Liver (tissue), 9 donors: ENCODE data around the gene SERPINA3. TPM values are rescaled to one million over a fixed set of nuclear protein-coding genes. Genes with fewer than 3 reads are reported as not detected.

Experiments
- DNase-seq: peaks from one replicate; pipeline ENCODE4 v3.0.0-alpha.2; 2017; ENCODE audit warnings: low spot score
- H3K27ac ChIP-seq, 2 donors: one replicate each; pipeline ENCODE4 v1.7.0; 2013; ENCODE audit warnings: inconsistent platforms in 2 of 2, low read length in 2 of 2, control low read depth in 1 of 2, low read depth in 1 of 2, mild to moderate bottlenecking in 1 of 2
- H3K27me3 ChIP-seq, 4 donors: one replicate each; pipeline versions ENCODE4 v1.6.1 to v1.7.0; 2013; ENCODE audit warnings: low read length in 3 of 4, inconsistent platforms in 1 of 4, mild to moderate bottlenecking in 1 of 4, moderate library complexity in 1 of 4; ENCODE audit not compliant: control insufficient read depth in 4 of 4, insufficient read depth in 4 of 4
- H3K36me3 ChIP-seq, 4 donors: one replicate each; pipeline versions ENCODE4 v1.6.1 to v1.7.0; 2013; ENCODE audit warnings: low read length in 3 of 4, mild to moderate bottlenecking in 3 of 4, low read depth in 1 of 4, moderate library complexity in 1 of 4; ENCODE audit not compliant: control insufficient read depth in 4 of 4, insufficient read depth in 3 of 4
- H3K4me1 ChIP-seq, 4 donors: one replicate each; pipeline versions ENCODE4 v1.6.1 to v1.7.0; 2013; ENCODE audit warnings: low read length in 3 of 4, mild to moderate bottlenecking in 3 of 4, moderate library complexity in 1 of 4; ENCODE audit not compliant: control insufficient read depth in 4 of 4, insufficient read depth in 4 of 4
- H3K4me3 ChIP-seq, 3 donors: one replicate each; pipeline versions ENCODE4 v1.6.1 to v1.7.0; 2013; ENCODE audit warnings: low read length in 3 of 3, control low read depth in 1 of 3, low read depth in 1 of 3, mild to moderate bottlenecking in 1 of 3
- H3K9ac ChIP-seq, 2 donors: one replicate each; pipeline ENCODE4 v1.7.0; 2013; ENCODE audit warnings: low read length in 2 of 2, mild to moderate bottlenecking in 2 of 2, moderate library complexity in 2 of 2, control low read depth in 1 of 2, low read depth in 1 of 2
- H3K9me3 ChIP-seq, 4 donors: one replicate each; pipeline versions ENCODE4 v1.6.1 to v1.7.0; 2013; ENCODE audit warnings: low read length in 3 of 4; ENCODE audit not compliant: control insufficient read depth in 4 of 4
- EGR1 ChIP-seq, 2 donors: IDR thresholded peaks; 2 replicates each; pipeline ENCODE4 v1.6.1; 2016 to 2018; ENCODE audit warnings: antibody characterized with exemption in 2 of 2, low read depth in 2 of 2
- FOXA1 ChIP-seq: IDR thresholded peaks from 2 replicates; pipeline ENCODE4 v1.6.1; 2016; ENCODE audit warnings: antibody characterized with exemption
- FOXA2 ChIP-seq: IDR thresholded peaks from 2 replicates; pipeline ENCODE4 v1.6.1; 2016; ENCODE audit warnings: antibody characterized with exemption
- HNF4A ChIP-seq, 2 donors: conservative IDR thresholded peaks; 2 replicates each; pipeline ENCODE4 v1.6.1; 2016; ENCODE audit warnings: antibody characterized with exemption in 2 of 2, mild to moderate bottlenecking in 2 of 2
- HNF4G ChIP-seq: IDR thresholded peaks from 2 replicates; pipeline ENCODE4 v1.6.1; 2016; ENCODE audit warnings: antibody characterized with exemption
- JUND ChIP-seq, 2 donors: IDR thresholded peaks; 2 replicates each; pipeline ENCODE4 v1.6.1; 2016; ENCODE audit warnings: antibody characterized with exemption in 2 of 2
- NR2F2 ChIP-seq: IDR thresholded peaks from 2 replicates; pipeline ENCODE4 v1.6.1; 2016; ENCODE audit warnings: antibody characterized with exemption
- RAD21 ChIP-seq, 2 donors: IDR thresholded peaks; 2 replicates each; pipeline ENCODE4 v1.6.1; 2016; ENCODE audit warnings: antibody characterized with exemption in 2 of 2, mild to moderate bottlenecking in 2 of 2
- RXRA ChIP-seq, 2 donors: IDR thresholded peaks; 2 replicates each; pipeline ENCODE4 v1.6.1; 2017 to 2018; ENCODE audit warnings: antibody characterized with exemption in 2 of 2, mild to moderate bottlenecking in 1 of 2
- SP1 ChIP-seq: IDR thresholded peaks from 2 replicates; pipeline ENCODE4 v1.6.1; 2018; ENCODE audit warnings: antibody characterized with exemption, mild to moderate bottlenecking
- TAF1 ChIP-seq: conservative IDR thresholded peaks from 2 replicates; pipeline ENCODE4 v1.6.1; 2016; ENCODE audit warnings: antibody characterized with exemption, mild to moderate bottlenecking
- WGBS: extraction: QIAGEN DNeasy Blood & Tissue Kit; methylation state at CpG from one replicate; pipeline ENCODE4 v1.1.7; 2013; 5-methylcytosine and 5-hydroxymethylcytosine counted together
- polyA plus RNA-seq, 2 donors: library from polyadenylated mRNA; stranded (reverse) in 1 of 2; unstranded in 1 of 2; fragments of 200-250 nt in 1 of 2; fragments of >200 nt in 1 of 2; fragmentation: Nextera tagmentation in 1 of 2; extraction: Ambion mirVana in 1 of 2; gene quantifications; one replicate each; pipeline versions ENCODE4 v1.2.1 to v1.2.3, GENCODE V29; 2013 to 2015
- total RNA-seq, 2 donors: library from RNA; depleted of rRNA; stranded (reverse); fragments of >200 nt; gene quantifications; one replicate each; pipeline ENCODE4 v1.2.3, GENCODE V29; 2014
- TF ChIP-seq, protein P1 (sequence below): IDR thresholded peaks from 2 replicates; pipeline ENCODE4 v1.6.1; 2016; ENCODE audit warnings: antibody characterized with exemption, mild to moderate bottlenecking
- TF ChIP-seq, protein P2 (sequence below): IDR thresholded peaks from 2 replicates; pipeline ENCODE4 v1.6.1; 2016; ENCODE audit warnings: antibody characterized with exemption
- donor health status: healthy.
- donor health status: healthy.
- donor health status: healthy.
- donor health status: healthy.
- donor health status: healthy.

The SERPINA3 gene
- total and polyA plus RNA-seq, 4 donors, result 2,087 to 17,984 (median 13,009) TPM

DNA sequence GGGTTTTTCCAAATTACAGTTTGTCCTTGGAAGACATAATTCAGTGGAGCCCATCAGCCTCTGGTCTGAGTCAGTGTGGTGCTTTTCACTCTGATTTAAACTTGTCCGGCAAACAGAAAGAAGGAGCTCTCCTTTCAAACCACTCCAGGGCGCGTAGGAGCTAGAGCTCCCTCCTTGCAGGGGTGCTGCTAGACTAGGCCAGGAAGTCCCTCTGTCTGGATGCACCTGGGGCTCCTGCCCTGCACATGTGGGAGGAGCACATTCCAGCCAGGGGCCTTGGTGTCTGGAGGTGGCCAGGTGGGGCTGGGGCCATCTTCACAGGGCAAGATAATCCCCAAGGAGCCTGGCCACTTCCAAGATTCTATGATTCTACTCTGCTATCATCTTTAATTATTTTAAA lies 3.1 kb downstream of the SERPINA3 start:
- no peak for DNase-seq
- peaks cover 6 to 74% (median 50%) of the 10 kb centered on the region in 4 donors for H3K36me3 ChIP-seq
- H3K27me3 ChIP-seq, result no peaks in the 10 kb centered on the region
- H3K4me3 ChIP-seq, result peak overlapping the region; percentile 60 to 99 (median 75)
- H3K27ac ChIP-seq, result no peak overlapping the region
- TF ChIP-seq, protein P1, sequence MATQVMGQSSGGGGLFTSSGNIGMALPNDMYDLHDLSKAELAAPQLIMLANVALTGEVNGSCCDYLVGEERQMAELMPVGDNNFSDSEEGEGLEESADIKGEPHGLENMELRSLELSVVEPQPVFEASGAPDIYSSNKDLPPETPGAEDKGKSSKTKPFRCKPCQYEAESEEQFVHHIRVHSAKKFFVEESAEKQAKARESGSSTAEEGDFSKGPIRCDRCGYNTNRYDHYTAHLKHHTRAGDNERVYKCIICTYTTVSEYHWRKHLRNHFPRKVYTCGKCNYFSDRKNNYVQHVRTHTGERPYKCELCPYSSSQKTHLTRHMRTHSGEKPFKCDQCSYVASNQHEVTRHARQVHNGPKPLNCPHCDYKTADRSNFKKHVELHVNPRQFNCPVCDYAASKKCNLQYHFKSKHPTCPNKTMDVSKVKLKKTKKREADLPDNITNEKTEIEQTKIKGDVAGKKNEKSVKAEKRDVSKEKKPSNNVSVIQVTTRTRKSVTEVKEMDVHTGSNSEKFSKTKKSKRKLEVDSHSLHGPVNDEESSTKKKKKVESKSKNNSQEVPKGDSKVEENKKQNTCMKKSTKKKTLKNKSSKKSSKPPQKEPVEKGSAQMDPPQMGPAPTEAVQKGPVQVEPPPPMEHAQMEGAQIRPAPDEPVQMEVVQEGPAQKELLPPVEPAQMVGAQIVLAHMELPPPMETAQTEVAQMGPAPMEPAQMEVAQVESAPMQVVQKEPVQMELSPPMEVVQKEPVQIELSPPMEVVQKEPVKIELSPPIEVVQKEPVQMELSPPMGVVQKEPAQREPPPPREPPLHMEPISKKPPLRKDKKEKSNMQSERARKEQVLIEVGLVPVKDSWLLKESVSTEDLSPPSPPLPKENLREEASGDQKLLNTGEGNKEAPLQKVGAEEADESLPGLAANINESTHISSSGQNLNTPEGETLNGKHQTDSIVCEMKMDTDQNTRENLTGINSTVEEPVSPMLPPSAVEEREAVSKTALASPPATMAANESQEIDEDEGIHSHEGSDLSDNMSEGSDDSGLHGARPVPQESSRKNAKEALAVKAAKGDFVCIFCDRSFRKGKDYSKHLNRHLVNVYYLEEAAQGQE, result no peak
- TF ChIP-seq TAF1 (no peak), NR2F2 (no peak), FOXA1 (no peak), EGR1 (IDR thresholded peaks at IDR 0.05; ENCODE audit: low read depth in 2 of 2) (no peak), HNF4G (no peak), JUND (IDR thresholded peaks at IDR 0.05) (peak in 1 of 2 donors; percentile 4)
- TF ChIP-seq, protein P2, sequence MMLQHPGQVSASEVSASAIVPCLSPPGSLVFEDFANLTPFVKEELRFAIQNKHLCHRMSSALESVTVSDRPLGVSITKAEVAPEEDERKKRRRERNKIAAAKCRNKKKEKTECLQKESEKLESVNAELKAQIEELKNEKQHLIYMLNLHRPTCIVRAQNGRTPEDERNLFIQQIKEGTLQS, result no peak
- peak overlapping the region; percentile 13 to 74 for H3K9ac ChIP-seq
- no peaks in the 10 kb centered on the region for H3K9me3 ChIP-seq
- WGBS, result 43% methylated on average over 3 of the region's 3 CpGs
- H3K4me1 ChIP-seq, result peaks cover 3 to 46% (median 14%) of the 10 kb centered on the region in 4 donors

DNA sequence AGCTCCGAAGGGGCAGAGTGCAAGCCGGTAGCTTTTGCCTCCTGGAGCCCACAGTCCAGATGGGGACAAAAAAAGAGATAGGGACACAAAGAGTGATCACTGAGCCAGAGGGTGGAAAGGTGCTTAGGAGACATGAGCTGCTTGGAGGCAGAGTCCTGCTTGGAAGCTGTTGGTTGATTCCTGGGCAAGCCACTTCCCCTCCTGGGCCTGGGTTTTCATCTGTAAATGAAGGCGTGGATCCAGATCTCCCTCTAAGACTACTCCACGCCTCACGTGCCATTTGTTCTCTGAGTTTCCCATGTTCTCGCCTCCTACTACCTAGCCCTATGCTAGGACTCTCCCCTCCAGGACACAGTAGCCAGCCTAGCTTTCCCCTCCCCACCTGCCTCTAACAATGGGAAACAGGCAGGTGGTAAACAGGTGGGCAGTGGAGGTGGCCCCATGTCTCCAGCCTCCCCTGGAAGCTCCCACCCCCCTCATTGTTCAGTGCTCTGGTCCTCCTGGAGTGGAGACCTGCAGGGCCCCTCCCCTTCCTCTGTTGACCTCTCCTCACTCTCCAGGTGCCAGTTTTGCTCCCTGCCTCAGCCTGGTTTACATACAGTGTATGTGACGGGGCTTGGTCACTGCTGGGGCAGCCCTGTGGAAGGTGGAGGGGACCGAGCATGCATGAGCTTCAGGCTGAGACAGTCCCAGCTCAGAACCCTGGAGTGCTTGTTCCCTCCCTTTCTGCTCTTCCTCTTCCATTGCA lies 3.8 kb downstream of the SERPINA3 start:
- WGBS, result 41% methylated on average over 8 of the region's 8 CpGs
- Histone ChIP-seq H3K9ac (peak overlapping the region; percentile 17 to 62), H3K27me3 (no peaks in the 10 kb centered on the region), H3K4me3 (peak overlapping the region; percentile 60 to 99 (median 75)), H3K27ac (no peak overlapping the region), H3K36me3 (peaks cover 6 to 82% (median 56%) of the 10 kb centered on the region in 4 donors), H3K4me1 (peaks cover 3 to 46% (median 13%) of the 10 kb centered on the region in 4 donors), H3K9me3 (no peaks in the 10 kb centered on the region)
- TF ChIP-seq, protein P2, result no peak
- TF ChIP-seq HNF4A (conservative IDR thresholded peaks at IDR 0.05) (peak in 1 of 2 donors; percentile 19), RAD21 (IDR thresholded peaks at IDR 0.05) (no peak)
- DNase-seq, result no peak

DNA sequence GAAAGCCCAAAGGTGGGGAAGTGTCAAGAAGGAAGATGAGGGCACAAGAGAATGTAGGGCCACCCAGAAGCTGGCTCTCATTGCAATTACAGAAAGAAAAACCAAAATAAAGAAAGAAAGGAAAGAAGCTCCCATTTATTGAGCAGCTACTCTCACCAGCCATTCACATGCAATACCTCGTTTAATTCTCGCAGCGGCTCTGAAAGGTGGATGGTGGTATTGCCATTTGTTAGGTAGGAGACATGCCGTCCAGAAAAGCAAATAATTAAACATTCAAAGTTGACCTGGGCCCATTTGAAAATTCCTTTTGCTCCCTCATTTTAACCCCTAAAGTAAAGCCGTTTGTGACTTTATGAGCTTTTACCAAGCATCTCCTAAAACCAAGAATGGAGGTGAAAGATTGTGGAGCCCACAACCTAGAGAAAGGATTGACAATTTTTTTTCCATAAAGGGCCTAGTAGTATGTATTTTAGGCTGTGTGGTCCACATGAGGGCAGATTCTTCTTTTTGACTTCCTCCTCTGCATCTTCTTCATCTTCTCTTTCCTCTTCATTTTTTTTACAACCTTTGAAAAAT lies 5.3 kb downstream of the SERPINA3 start:
- H3K27me3 ChIP-seq, result no peaks in the 10 kb centered on the region
- 41% methylated on average over 5 of the region's 5 CpGs for WGBS
- no peak overlapping the region for H3K27ac ChIP-seq
- H3K4me3 ChIP-seq, result peak overlapping the region; percentile 60 to 99 (median 75)
- H3K9ac ChIP-seq, result no peak overlapping the region
- no peak for DNase-seq
- peaks cover 6 to 93% (median 66%) of the 10 kb centered on the region in 4 donors for H3K36me3 ChIP-seq
- no peaks in the 10 kb centered on the region for H3K9me3 ChIP-seq
- H3K4me1 ChIP-seq, result peaks cover 0 to 41% (median 10%) of the 10 kb centered on the region in 4 donors
- TF ChIP-seq SP1 (no peak), FOXA2 (no peak), HNF4G (no peak), EGR1 (IDR thresholded peaks at IDR 0.05; ENCODE audit: low read depth in 2 of 2) (no peak), RXRA (IDR thresholded peaks at IDR 0.05) (no peak), RAD21 (IDR thresholded peaks at IDR 0.05) (peak in 1 of 2 donors; percentile 15), JUND (IDR thresholded peaks at IDR 0.05) (no peak)
